Activated T-cell treated with anti-CD3 and anti-CD28 coated beads, Interleukin-2, amount 50 U/mL, for 48 hours (primary cell): ENCODE results near the gene AR.
A peak's percentile ranks its signal among the peaks of the same experiment; 100 is the strongest.

Experiments
- DNase-seq, 2 experiments: peaks; one replicate each; pipeline ENCODE4 v3.0.0-alpha.2; 2020

The AR gene

DNA sequence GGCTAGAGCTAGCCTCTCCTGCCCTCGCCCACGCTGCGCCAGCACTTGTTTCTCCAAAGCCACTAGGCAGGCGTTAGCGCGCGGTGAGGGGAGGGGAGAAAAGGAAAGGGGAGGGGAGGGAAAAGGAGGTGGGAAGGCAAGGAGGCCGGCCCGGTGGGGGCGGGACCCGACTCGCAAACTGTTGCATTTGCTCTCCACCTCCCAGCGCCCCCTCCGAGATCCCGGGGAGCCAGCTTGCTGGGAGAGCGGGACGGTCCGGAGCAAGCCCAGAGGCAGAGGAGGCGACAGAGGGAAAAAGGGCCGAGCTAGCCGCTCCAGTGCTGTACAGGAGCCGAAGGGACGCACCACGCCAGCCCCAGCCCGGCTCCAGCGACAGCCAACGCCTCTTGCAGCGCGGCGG lies at the start of gene AR:
AR (plus strand) TSS at position 204 of the 400 bp plus-strand sequence. CDS start 1,126 bp downstream, outside the sequence.
- DNase-seq = no peak

DNA sequence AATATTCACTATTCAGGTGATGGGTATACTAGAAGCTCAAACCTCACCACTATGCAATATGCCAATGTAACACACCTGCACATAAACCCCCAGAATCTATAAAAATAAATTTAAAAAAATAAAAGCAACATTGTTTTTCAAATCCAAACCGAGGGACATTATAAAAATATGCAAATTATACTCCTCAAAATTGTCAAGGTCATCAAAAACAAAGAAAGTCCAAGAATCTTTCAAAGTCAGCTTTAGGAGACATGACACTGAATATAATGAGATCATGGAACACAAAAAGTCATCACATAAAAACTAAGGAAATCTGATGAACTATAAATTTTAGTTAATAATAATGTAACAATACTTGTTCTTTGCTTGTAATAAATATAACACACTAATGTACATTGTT lies 43.2 kb upstream of the AR start:
- no peak for DNase-seq

DNA sequence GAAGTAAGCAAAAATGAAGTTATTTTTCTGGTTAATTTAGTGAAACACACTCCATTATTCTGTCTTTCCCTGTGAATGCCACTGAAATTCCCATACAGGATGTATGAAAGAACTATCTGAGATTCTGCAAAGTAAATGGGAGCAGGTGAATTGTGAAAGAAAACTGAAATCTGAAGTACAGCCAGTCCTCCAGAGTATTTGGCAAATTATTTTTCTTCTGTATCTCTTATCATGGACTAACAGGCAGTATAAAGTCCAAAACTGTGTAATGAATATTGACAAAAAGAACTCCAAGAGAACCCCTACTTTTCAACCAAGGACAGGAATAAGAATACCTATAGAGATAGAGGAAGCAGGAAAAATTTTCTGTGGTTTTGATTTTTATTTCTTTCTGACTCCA lies 40.8 kb upstream of the AR start:
- DNase-seq = no peak

GRCh38 chrX:67503453-67503852 lies 40.4 kb upstream of the AR start:
- DNase-seq = no peak

GRCh38 chrX:67520671-67521070 lies 23.1 kb upstream of the AR start:
- no peak for DNase-seq

DNA sequence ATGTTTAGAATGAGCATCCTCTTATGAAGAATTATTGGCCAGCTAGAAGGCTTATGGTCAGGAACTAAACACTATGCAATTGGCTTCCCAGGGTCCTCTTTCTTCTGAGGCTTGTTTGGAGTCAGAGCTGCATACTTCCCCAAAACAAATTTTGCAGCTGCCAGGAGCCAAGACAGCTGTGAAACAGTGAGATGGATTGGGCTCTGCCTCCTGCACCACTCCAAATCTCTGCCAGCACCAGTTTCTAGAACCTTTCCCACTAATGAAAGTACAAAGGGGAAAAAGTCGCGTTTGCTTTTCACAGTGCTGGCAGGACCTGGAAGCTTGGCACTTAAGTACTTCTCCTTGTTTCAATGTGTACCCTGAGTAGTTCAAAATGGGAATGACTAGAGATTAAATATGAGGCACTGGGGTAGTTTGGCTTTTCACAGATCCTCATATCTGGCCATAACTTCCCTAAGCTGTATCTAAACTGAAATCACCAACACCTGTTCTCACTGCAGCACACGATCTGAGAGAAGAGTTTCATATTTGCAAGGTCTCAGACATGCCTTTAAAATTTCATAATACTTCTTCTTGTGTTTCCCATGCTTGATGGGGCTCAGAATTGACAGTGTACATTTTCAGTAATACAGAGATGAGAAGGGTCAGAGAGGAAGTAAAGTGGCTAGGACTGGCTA lies 20.7 kb upstream of the AR start:
- DNase-seq = no peak

GRCh38 chrX:67523932-67524331 lies 19.9 kb upstream of the AR start:
- no peak for DNase-seq

DNA sequence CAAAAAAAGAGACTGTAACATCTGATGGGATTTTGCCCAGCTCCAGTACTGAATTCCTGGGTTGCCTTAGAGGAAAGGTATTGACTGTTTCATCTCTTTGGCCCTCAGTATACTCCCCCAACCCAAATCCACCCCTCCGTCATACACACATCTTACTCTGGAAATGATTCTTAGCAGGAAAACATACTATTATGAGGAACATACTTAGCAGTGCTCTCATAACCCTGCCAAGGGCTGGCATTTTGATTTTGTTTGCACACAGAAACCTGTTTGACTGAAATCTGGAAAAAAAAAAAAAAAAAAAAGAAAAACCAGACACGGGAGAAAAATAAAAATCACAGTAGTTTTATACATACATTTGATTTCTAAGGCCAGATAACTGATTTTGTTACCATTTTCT lies 19.4 kb upstream of the AR start:
- DNase-seq = no peak

GRCh38 chrX:67524950-67525691 lies 18.7 kb upstream of the AR start:
- DNase-seq = no peak

- no peak for DNase-seq
Observed at GRCh38 chrX:67536564-67536963, 7.3 kb upstream of the AR start.

DNA sequence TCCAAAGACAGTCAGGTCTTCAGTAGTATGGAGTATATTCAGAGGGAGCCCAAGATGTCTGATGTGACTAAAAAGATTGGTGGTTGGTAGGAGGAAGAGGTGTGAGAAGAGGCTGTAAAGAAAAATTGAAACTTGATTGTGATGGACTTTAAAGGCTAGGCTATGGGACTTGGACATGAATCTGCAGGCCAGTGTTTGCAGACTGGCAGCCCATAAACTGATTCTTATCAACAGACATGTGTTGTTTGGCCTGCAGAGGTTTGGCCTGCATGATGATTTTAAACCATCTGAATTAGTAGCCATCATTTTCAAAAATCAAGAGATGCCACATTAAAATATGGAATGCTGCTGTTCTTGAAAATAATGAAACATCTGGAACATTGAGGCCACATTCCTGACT lies 5.4 kb upstream of the AR start:
- DNase-seq = no peak

DNA sequence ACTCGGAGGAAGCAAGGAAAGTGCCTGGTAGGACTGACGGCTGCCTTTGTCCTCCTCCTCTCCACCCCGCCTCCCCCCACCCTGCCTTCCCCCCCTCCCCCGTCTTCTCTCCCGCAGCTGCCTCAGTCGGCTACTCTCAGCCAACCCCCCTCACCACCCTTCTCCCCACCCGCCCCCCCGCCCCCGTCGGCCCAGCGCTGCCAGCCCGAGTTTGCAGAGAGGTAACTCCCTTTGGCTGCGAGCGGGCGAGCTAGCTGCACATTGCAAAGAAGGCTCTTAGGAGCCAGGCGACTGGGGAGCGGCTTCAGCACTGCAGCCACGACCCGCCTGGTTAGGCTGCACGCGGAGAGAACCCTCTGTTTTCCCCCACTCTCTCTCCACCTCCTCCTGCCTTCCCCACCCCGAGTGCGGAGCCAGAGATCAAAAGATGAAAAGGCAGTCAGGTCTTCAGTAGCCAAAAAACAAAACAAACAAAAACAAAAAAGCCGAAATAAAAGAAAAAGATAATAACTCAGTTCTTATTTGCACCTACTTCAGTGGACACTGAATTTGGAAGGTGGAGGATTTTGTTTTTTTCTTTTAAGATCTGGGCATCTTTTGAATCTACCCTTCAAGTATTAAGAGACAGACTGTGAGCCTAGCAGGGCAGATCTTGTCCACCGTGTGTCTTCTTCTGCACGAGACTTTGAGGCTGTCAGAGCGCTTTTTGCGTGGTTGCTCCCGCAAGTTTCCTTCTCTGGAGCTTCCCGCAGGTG lies 637 bp downstream of the AR start:
- no peak for DNase-seq

DNA sequence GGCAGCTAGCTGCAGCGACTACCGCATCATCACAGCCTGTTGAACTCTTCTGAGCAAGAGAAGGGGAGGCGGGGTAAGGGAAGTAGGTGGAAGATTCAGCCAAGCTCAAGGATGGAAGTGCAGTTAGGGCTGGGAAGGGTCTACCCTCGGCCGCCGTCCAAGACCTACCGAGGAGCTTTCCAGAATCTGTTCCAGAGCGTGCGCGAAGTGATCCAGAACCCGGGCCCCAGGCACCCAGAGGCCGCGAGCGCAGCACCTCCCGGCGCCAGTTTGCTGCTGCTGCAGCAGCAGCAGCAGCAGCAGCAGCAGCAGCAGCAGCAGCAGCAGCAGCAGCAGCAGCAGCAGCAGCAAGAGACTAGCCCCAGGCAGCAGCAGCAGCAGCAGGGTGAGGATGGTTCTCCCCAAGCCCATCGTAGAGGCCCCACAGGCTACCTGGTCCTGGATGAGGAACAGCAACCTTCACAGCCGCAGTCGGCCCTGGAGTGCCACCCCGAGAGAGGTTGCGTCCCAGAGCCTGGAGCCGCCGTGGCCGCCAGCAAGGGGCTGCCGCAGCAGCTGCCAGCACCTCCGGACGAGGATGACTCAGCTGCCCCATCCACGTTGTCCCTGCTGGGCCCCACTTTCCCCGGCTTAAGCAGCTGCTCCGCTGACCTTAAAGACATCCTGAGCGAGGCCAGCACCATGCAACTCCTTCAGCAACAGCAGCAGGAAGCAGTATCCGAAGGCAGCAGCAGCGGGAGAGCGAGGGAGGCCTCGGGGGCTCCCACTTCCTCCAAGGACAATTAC lies 1.4 kb downstream of the AR start:
- no peak for DNase-seq

GRCh38 chrX:67545893-67546495 lies 2.2 kb downstream of the AR start:
- DNase-seq = no peak

- DNase-seq = no peak
Observed at GRCh38 chrX:67546496-67547423, 2.9 kb downstream of the AR start.

- peak in 1 of 2 experiments; percentile 36 for DNase-seq
Observed at GRCh38 chrX:67555578-67556203, 11.9 kb downstream of the AR start.

DNA sequence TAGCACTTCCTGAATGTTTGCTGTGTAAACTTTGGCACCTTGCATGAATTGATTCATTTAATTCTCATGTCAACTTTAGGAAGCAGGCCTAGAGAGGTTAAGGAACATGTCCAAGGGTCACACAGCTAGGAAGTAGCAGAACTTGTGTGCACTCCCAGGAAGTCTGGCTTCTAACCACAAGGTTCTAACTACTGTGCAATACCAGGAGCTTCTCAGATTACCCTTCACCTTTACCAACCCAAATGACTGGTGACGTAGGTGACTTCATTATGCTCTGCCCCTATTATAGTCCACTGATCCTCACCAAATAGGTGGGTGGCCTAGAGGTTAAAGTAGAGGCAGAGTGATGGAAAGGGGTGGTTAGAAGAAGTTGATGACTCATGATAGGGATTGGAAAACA lies 14.4 kb downstream of the AR start:
- DNase-seq = no peak

DNA sequence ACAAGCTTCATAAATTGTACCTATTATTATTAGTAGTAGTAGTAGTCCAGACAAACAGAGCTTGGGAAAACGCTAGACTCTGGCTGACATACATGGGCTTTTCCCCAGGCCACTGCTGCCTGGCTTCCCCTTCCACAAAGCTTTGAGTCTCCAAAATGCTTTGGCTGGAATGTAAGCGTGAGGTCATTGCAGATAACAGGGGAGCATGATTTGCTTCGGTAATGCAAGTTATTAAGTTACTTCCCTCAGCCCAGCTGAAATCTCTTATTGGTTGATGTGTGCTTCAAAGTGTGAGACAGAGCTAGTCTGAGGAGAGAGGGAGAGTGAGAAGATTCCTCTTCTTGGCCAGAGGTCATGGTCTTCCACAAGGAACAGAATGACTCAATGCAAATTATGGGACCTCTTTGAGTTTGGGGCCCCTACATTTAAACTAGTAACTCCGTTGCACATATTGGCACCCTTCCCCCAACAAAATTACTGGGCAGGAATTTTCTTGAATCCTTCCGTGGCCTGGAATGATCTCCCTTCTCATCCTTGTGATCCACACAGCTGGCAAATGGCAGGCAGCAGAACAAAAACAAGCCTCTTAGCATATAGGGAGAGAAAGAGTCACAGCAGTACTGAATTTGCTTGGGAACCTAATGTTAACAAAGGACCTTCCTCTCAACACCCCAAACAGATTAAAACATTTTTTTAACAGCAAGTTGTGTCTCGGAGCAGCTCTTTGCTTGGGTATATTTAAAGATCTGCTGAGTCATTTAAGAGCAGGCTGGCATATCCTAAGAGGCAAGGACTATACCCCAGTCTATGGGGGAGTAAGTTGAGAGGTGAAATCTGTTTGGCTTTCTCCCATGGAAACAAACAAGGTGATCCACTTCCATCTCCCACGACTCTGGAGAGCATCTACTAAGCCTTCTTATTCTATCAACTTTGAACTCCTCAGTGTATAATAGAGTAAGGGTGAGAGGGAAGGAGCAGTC lies 19.9 kb downstream of the AR start:
- no peak for DNase-seq

DNA sequence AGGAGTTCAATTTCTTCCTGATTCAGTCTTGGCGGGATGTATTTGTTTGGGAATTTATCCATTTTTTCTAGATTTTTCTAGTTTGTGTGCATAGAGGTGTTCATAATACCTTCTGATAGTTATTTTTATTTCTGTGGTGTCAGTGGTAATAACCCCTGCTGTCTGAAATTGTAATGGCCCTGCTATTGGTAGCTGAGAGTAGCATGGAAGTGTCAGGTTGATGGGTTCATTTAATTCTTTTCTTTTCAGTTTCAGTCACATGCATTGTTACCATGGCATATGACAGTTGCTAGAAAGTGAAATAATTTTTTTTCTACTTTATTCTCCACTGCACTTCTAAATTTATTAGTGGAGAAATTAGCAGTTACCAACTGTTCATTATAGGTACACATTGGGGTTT lies 20.7 kb downstream of the AR start:
- DNase-seq = no peak

DNA sequence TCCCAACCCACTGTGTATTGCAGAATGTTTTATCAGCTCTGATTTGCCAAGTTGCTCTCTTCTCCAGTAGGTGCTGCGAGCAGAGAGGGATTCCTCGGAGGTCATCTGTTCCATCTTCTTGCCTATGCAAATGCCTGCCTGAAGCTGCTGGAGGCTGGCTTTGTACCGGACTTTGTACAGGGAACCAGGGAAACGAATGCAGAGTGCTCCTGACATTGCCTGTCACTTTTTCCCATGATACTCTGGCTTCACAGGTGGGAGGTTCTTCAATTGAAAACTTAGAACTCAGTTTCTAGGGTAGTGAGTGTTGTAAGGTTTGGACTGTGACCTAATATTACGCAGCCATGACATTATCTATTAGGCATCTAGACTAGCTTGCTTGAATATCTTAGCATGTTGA lies 24.9 kb downstream of the AR start:
- DNase-seq = no peak
